IPS-15b (cell line): Measurements from ENCODE around the gene B4GALNT2.
"Not testable (repeated sequence)": the region's sequence is repeated elsewhere in the genome, so short reads cannot be mapped to it uniquely, and the experiment has no call there.

ENCODE experiments used
- H3K27me3 ChIP-seq: one replicate; pipeline ENCODE4 v1.6.1; 2013; ENCODE audit warnings: low read length; ENCODE audit not compliant: control insufficient read depth, insufficient read depth
- H3K36me3 ChIP-seq: one replicate; pipeline ENCODE4 v1.6.1; 2013; ENCODE audit warnings: low read length; ENCODE audit not compliant: control insufficient read depth, insufficient read depth
- H3K4me1 ChIP-seq: one replicate; pipeline ENCODE4 v1.6.1; 2013; ENCODE audit warnings: mild to moderate bottlenecking, low read length; ENCODE audit not compliant: control insufficient read depth, insufficient read depth
- H3K4me3 ChIP-seq: one replicate; pipeline ENCODE4 v1.5.1; 2013; ENCODE audit warnings: low read depth, low read length
- H3K9ac ChIP-seq: one replicate; pipeline ENCODE4 v1.6.1; 2013; ENCODE audit warnings: low read depth, mild to moderate bottlenecking, low read length
- H3K9me3 ChIP-seq: one replicate; pipeline ENCODE4 v1.6.1; 2013; ENCODE audit warnings: mild to moderate bottlenecking, low read length; ENCODE audit not compliant: control insufficient read depth, insufficient read depth

B4GALNT2 gene

GRCh38 chr17:49156256-49156655, 23.7 kb downstream of the B4GALNT2 start:
- no peaks in the 10 kb centered on the region for H3K9me3 ChIP-seq
- no peak overlapping the region for H3K4me3 ChIP-seq
- no peaks in the 10 kb centered on the region for H3K4me1 ChIP-seq
- H3K9ac ChIP-seq, result no peak overlapping the region
- no peaks in the 10 kb centered on the region for H3K36me3 ChIP-seq
- no peaks in the 10 kb centered on the region for H3K27me3 ChIP-seq

DNA sequence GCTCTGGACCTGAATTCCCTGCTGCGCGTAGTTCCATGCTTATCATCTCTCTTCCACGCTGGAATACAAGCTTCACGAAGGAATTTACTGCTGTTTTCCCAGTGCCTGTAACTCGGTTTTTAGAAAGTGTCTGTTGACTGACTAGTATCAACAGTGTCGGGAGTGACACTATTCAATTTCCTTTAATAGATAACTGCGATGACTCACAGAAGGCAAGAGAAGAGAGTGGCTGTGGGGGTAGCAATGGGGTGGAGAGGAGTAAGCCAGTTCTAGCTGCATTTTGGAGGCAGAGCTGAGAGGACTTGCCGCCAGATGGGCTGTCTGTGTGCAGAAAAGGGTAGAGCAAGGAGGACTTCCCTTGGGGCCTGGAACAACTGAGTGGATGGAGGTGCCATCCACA, 25.2 kb downstream of the B4GALNT2 start:
- no peak overlapping the region for H3K9ac ChIP-seq
- no peaks in the 10 kb centered on the region for H3K4me1 ChIP-seq
- H3K4me3 ChIP-seq, result no peak overlapping the region
- H3K9me3 ChIP-seq, result no peaks in the 10 kb centered on the region
- H3K36me3 ChIP-seq, result no peaks in the 10 kb centered on the region
- H3K27me3 ChIP-seq, result no peaks in the 10 kb centered on the region

- H3K9me3 ChIP-seq, result no peaks in the 10 kb centered on the region
- no peaks in the 10 kb centered on the region for H3K27me3 ChIP-seq
These were observed 30.3 kb downstream of the B4GALNT2 start for GRCh38 chr17:49162866-49163265.

GRCh38 chr17:49165143-49165542, 32.6 kb downstream of the B4GALNT2 start:
- Histone ChIP-seq H3K9ac (no peak overlapping the region), H3K4me3 (no peak overlapping the region), H3K4me1 (no peaks in the 10 kb centered on the region), H3K9me3 (no peaks in the 10 kb centered on the region), H3K27me3 (peaks cover 3% of the 10 kb centered on the region), H3K36me3 (no peaks in the 10 kb centered on the region)

More at GRCh38 chr17:49162866-49163265, 30.3 kb downstream of the B4GALNT2 start:
- no peaks in the 10 kb centered on the region for H3K4me1 ChIP-seq
- no peak overlapping the region for H3K9ac ChIP-seq
- H3K4me3 ChIP-seq, result no peak overlapping the region
- no peaks in the 10 kb centered on the region for H3K36me3 ChIP-seq

DNA sequence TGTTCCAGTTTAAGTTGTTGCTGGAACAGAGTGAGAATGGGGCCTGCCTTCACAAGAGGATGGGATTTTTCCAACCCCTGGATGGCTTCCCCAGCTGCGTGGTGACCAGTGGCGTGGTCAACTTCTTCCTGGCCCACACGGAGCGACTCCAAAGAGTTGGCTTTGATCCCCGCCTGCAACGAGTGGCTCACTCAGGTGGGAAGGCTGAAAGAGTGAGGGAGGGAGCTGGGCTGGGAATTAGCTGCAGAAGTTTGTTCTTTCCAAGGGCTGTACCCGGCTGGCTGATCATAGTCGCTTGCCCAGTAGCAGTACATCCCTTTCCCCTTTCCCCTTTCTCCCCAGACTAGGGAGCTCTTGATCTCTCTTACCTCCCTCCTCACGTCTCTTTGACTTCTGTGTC, 36.1 kb downstream of the B4GALNT2 start:
- no peak overlapping the region for H3K4me3 ChIP-seq
- peaks cover 3% of the 10 kb centered on the region for H3K27me3 ChIP-seq
- H3K9me3 ChIP-seq, result no peaks in the 10 kb centered on the region
- H3K4me1 ChIP-seq, result no peaks in the 10 kb centered on the region
- no peak overlapping the region for H3K9ac ChIP-seq
- no peaks in the 10 kb centered on the region for H3K36me3 ChIP-seq

- Histone ChIP-seq H3K27me3 (peaks cover 3% of the 10 kb centered on the region), H3K4me1 (no peaks in the 10 kb centered on the region), H3K9ac (no peak overlapping the region), H3K4me3 (no peak overlapping the region), H3K9me3 (no peaks in the 10 kb centered on the region), H3K36me3 (no peaks in the 10 kb centered on the region)
These were observed 37.6 kb downstream of the B4GALNT2 start for GRCh38 chr17:49170216-49170615.

DNA sequence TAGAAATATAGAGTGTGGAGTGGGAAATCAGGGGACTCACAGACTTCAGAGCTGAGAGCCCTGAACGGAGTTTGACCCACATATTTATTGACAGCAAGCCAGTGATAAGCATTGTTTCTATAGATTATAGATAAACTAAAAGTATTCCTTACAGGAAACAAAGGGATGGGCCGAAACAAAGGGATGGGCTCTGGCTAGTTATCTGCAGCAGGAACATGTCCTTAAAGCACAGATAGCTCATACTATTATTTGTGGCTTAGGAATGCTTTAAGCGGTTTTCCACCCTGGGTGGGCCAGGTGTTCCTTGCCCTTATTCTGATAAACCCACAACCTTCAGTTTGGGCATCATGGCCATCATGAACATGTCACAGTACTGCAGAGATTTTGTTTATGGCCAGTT, 38.1 kb downstream of the B4GALNT2 start:
- H3K4me3 ChIP-seq, H3K9ac ChIP-seq, H3K4me1 ChIP-seq, H3K9me3 ChIP-seq, H3K27me3 ChIP-seq, H3K36me3 ChIP-seq: not testable (repeated sequence)

DNA sequence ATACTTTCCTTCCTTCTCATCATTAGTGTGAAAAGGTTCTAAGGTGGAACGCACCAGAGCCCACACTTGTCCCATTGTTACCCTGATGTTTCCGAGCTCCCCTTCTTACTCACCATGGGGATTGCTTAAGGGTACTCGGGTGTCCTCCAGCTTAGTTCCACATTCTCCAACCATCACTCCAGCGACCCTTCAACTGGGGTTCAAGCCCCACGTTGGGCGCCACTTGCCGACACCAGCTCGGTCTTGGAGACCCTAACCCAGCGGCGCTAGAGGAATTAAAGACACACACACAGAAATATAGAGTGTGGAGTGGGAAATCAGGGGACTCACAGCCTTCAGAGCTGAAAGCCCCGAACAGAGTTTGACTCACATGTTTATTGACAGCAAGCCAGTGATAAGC, 43.4 kb downstream of the B4GALNT2 start:
- H3K27me3 ChIP-seq, H3K36me3 ChIP-seq, H3K4me3 ChIP-seq, H3K4me1 ChIP-seq, H3K9ac ChIP-seq: not testable (repeated sequence)
- peaks cover 12% of the 10 kb centered on the region for H3K9me3 ChIP-seq

DNA sequence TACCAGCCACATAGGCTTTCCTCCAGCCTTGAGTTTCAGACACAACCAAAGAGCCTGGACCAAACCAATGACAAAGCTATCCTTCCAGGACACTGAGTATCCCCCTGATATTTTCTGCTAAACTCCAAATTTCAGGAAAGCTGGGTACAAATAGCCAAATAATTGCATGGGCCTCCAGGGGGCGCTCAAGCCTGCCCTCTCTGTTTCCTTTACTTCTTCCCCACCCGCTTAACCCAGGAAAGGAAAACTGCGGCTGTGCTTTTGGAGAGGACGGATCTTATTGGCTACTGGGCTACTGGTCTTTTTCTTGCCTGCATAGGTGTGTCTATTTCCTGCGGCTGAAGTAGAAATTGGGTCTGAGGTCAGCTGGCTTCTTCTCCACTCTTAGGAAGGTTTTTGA, 47.7 kb downstream of the B4GALNT2 start:
- Histone ChIP-seq H3K9ac (no peak overlapping the region), H3K4me1 (no peaks in the 10 kb centered on the region), H3K27me3 (no peaks in the 10 kb centered on the region), H3K4me3 (no peak overlapping the region), H3K36me3 (no peaks in the 10 kb centered on the region), H3K9me3 (peaks cover 12% of the 10 kb centered on the region)

DNA sequence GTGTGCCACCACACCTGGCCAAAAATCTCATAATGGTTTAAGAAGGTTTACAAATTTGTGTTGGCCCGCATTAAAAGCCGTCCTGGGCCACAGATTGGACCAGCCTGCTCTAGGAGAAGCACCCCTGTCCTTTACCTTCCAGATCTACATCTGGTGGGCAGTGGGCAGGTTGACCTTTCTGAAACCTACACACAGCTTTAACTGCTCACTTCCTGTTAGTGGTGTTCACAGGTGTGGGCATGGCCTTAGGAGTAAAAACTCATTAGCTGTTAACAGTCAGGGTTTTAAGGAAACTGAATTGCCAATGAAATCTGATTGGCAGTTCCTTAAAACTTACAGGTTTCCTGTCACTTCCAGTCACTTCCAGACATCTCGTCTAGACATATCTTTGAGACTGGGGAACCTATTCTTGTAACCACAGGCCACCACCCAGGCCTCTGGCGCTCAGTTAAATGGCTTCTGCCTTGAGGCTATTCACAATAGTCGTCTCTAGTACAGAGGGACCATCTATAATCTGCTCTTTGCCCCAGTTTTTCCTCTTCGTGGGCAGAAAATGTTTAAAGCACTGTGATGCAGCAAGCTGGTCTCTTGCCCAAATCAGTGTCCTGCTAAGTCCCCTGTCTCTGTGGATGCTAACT, 48.5 kb downstream of the B4GALNT2 start:
- H3K4me3 ChIP-seq, result no peak overlapping the region
- H3K4me1 ChIP-seq, result no peaks in the 10 kb centered on the region
- no peak overlapping the region for H3K9ac ChIP-seq
- peaks cover 12% of the 10 kb centered on the region for H3K9me3 ChIP-seq
- no peaks in the 10 kb centered on the region for H3K27me3 ChIP-seq
- H3K36me3 ChIP-seq, result no peaks in the 10 kb centered on the region

DNA sequence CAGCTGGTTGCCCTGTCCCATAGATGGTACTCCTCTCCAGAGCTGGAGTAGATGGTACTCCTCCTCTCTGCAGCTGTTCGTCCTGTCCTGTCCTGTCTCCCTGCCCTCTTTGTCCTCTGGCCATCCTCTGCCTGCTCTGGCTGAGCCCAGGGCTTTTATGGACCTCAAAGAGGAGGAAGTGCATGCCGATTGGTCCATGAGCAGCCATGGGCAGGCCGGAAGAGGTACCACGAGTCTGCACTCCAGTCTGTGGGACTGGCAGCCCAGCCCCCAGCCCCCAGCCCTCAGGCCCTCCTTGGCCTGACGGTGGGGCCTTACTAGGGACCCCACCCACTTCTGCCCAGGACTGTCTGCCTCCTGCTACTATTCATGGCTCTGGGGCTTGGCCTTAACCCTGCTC, 50.8 kb downstream of the B4GALNT2 start:
- Histone ChIP-seq H3K4me3 (no peak overlapping the region), H3K36me3 (no peaks in the 10 kb centered on the region), H3K9me3 (no peaks in the 10 kb centered on the region), H3K9ac (no peak overlapping the region), H3K4me1 (no peaks in the 10 kb centered on the region), H3K27me3 (no peaks in the 10 kb centered on the region)

GRCh38 chr17:49183801-49184200, 51.2 kb downstream of the B4GALNT2 start:
- Histone ChIP-seq H3K9me3 (no peaks in the 10 kb centered on the region), H3K9ac (no peak overlapping the region)

More at GRCh38 chr17:49183801-49184200, 51.2 kb downstream of the B4GALNT2 start:
- Histone ChIP-seq H3K27me3 (no peaks in the 10 kb centered on the region), H3K4me1 (no peaks in the 10 kb centered on the region), H3K36me3 (no peaks in the 10 kb centered on the region), H3K4me3 (no peak overlapping the region)
